Measurements from ENCODE around the gene WNT2B.

GRCh38 chr1:112517646-112518045, 8.9 kb downstream of the WNT2B start:
- TF ChIP-seq POLR2A (IDR thresholded peaks at IDR 0.05; ENCODE audit: low read length), result no peak
- no peak for TF ChIP-seq GATA1 (IDR thresholded peaks at IDR 0.05; ENCODE audit: low read depth, low read length)
